ENCODE measurements around the gene AFP.

The AFP gene

GRCh38 chr4:73438582-73439215 is 2.7 kb downstream of the AFP start:
- DNase-seq (ENCODE audit: low spot score): no peak

GRCh38 chr4:73439445-73439844 is 3.4 kb downstream of the AFP start:
- no peak for DNase-seq (ENCODE audit: low spot score)

GRCh38 chr4:73439991-73440390 is 4.0 kb downstream of the AFP start:
- no peak for DNase-seq (ENCODE audit: low spot score)

GRCh38 chr4:73440653-73441052 is 4.6 kb downstream of the AFP start:
- DNase-seq (ENCODE audit: low spot score): no peak

GRCh38 chr4:73442275-73442674 is 6.3 kb downstream of the AFP start:
- DNase-seq (ENCODE audit: low spot score): no peak

GRCh38 chr4:73443224-73443623 is 7.2 kb downstream of the AFP start:
- no peak for DNase-seq (ENCODE audit: low spot score)

- no peak for DNase-seq (ENCODE audit: low spot score)
These were observed 9.6 kb downstream of the AFP start for GRCh38 chr4:73445383-73446335.

GRCh38 chr4:73446336-73446938 is 10.4 kb downstream of the AFP start:
- DNase-seq (ENCODE audit: low spot score): peak; percentile 69

GRCh38 chr4:73447671-73448070 is 11.7 kb downstream of the AFP start:
- no peak for DNase-seq (ENCODE audit: low spot score)

GRCh38 chr4:73448448-73449203 is 12.6 kb downstream of the AFP start:
- no peak for DNase-seq (ENCODE audit: low spot score)

- no peak for DNase-seq (ENCODE audit: low spot score)
These were observed 14.5 kb downstream of the AFP start for GRCh38 chr4:73450398-73451004.

- DNase-seq (ENCODE audit: low spot score): no peak
These were observed 15.4 kb downstream of the AFP start for GRCh38 chr4:73451404-73451803.

- no peak for DNase-seq (ENCODE audit: low spot score)
These were observed 16.1 kb downstream of the AFP start for GRCh38 chr4:73451981-73452747.

GRCh38 chr4:73452953-73453700 is 17.1 kb downstream of the AFP start:
- DNase-seq (ENCODE audit: low spot score): no peak

GRCh38 chr4:73453701-73454005 is 17.6 kb downstream of the AFP start:
- no peak for DNase-seq (ENCODE audit: low spot score)

GRCh38 chr4:73454920-73455319 is 18.9 kb downstream of the AFP start:
- DNase-seq (ENCODE audit: low spot score): no peak

- no peak for DNase-seq (ENCODE audit: low spot score)
These were observed 20.4 kb downstream of the AFP start for GRCh38 chr4:73456177-73457022.

GRCh38 chr4:73458184-73459047 is 22.4 kb downstream of the AFP start:
- no peak for DNase-seq (ENCODE audit: low spot score)

- no peak for DNase-seq (ENCODE audit: low spot score)
These were observed 23.0 kb downstream of the AFP start for GRCh38 chr4:73459048-73459421.

All from pons (tissue), 1 donor.